GM19372 (cell line): ENCODE measurements around the gene NFATC3.

ENCODE experiments used
- ATAC-seq: cut with Tn5 transposase; IDR thresholded peaks from one replicate; pipeline ENCODE4 v1.9.1; 2021; ENCODE audit warnings: mild to moderate bottlenecking, low read depth, moderate library complexity; ENCODE audit not compliant: unreplicated experiment

The NFATC3 gene

DNA sequence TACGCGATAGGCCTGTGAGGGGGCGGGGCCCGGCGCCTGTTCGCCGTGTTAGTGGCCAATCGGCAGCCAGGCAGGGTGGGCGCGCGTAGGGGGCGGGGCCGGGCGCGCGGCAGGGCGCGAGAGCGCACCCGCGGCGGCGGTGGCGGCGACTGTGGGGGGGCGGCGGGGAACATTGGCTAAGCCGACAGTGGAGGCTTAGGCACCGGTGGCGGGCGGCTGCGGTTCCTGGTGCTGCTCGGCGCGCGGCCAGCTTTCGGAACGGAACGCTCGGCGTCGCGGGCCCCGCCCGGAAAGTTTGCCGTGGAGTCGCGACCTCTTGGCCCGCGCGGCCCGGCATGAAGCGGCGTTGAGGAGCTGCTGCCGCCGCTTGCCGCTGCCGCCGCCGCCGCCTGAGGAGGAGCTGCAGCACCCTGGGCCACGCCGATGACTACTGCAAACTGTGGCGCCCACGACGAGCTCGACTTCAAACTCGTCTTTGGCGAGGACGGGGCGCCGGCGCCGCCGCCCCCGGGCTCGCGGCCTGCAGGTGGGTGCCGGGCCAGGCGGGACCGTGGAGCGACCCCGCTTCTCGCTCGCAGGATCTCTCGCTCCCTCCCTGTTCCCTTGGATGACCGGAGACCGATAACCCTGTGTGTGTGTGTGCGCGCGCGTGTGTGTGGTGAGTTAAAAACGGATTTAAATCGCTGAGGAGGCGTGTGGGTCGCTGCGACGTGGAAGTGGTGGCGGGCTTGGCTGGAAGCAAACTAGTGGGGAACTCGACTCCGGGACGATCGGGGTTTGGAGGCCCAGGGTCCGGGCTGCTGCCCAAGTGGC, at the start of gene NFATC3:
Gene NFATC3, plus strand, starts transcription at position 112 of the 813 bp plus-strand sequence. Its CDS starts 312 bp downstream, at position 424.
- ATAC-seq = peak; percentile 58

DNA sequence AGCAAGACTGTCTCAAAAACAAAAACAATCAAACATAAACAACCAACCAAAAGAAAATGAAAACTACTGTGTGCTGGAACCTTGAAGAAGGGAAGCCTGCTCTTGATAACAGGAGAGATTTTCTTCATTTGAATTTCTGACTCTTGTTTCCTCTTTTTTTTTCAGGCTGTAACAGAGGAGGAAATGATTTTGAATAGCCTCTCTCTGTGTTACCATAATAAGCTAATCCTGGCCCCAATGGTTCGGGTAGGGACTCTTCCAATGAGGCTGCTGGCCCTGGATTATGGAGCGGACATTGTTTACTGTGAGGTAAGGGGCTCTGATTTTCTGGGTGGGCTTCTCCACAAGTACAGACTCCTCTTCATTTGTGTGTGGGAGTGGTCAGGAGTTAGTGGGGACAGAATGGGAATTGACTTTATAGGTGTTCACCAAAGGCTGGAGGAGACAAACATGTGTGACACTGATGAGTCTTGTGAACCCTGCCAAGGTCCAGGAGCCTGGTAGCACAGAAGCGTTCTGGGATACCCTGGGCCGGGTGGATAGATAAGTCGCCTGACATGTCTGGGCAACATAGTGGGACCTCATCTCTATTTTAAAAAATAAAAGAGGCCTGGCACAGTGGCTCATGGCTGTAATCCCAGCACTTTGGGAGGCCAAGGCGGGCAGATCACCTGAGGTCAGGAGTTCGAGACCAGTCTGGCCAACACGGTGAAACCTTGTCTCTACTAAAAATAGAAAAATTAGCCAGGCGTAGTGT, 47.2 kb upstream of the NFATC3 start:
- no peak for ATAC-seq

DNA sequence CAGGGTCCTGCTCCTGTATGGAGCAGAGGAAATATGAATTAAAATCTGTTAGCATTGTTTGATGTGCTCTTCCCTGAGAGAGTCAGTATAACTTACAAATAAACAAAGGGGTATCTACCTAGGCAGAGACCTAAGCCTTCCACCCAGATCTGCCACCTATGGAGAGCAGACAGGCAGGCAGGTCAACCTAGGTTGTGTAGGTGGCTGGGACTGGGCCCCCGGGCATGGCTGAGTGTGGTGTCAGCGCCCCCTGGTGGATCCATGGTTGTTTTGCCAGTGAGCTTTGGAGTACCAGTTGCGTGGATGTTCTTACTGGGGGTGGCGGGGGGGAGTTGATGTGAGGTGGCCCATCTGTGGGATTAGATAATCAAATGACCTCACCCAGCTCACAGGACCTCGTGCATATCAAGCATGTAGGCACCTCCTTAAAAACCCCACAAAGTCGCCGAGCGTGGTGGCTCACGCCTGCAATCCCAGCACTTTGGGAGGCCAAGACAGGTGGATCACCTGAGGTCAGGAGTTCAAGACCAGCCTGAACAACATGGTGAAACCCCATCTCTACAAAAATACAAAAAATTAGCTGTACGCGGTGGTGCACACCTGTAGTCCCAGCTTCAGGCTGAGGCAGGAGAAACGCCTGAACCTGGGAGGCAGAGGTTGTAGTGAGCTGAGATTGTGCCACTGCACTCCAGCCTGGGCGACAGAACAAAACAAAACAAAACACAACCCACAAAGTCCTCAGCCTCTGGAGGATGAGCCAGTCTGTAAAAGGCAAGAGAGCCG, 44.5 kb upstream of the NFATC3 start:
- ATAC-seq = no peak

DNA sequence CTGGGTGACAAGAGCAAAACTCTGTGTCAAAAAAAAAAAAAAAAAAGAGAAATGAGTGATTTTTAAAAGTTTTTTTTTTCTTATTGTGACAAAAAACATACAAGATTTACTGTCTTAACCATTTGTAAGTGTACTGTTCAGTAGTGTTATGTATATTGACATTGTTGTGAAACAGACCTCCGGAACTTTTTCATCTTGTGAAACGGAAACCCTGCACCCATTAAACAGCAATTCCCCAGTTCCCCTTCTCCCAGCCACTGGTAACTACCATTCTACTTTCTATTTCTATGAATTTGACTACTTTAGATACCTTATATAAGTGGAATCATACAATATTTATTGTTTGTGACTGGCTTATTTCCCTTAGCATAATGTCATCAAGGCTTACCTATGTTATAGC, 43.4 kb upstream of the NFATC3 start:
- ATAC-seq = no peak

DNA sequence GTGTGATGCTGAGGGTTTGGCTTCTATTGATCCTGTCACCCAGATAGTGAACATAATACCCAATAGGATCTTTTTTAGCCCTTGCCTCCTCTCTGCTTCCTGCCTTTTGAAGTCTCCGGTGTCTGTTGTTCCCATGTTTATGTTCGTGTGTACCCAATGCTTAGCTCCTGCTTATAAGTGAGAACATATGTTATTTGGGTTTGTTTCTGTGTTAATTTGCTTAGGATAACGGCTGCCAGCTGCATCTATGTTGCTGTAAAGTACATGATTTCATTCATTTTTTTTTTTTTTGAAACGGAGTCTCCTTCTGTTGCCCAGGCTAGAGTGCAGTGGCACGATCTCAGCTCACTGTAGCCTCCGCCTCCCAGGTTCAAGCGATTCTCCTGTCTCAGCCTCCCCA, 39.1 kb upstream of the NFATC3 start:
- no peak for ATAC-seq

DNA sequence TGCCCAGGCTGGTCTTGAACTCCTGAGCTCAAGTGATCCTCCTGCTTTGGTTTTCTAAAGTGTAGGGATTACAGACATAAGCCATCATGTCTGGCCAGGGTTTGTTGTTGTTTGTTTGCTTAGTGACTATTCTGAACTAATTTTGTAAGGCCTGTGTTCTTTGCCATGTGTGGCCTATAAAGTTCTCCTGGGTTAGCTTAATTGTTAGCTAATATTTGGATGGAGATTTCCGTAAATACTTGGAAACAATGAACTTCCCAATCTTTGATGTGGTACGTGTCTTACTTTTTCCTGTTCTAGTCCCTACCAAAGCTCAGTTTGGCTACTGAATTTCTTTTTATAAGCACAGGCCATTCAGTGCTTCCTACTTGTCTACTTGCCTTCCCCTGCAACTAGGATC, 37.2 kb upstream of the NFATC3 start:
- ATAC-seq = no peak

DNA sequence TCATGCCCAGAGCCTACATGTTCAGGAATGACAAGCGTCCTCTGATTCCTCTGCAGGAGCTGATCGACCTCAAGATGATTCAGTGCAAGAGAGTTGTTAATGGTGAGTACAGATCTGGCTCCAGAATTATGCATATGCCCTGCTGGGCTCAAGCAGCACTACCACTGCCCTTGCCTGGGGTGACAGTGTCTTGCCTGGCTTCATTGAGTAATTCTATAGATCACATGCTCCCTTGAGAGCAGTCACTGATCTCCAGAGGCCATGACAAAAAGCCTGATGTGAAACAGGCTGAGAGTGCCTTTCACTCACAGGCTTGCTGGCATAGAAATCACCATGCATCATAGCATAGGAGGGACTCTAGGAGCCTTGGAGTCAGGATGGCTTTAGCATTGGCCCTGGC, 35.7 kb upstream of the NFATC3 start:
- no peak for ATAC-seq

DNA sequence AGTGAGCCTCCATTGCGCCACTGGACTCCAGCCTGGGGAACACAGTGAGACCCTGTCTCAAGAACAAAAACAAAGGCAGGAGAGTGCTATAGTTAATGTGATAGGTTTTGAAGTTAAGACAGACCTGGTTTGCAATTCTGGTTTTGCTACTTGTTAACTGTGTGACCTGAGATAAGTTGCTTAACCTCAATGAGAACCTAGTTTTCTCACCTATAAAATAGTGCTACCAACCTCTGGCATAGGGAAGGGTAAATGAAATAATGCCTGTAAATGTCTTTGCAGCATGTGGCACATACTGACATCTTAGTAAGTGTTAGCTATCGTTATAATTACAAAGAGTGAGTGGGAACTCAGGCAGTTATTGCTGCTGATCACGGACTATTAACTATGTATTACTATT, 29.8 kb upstream of the NFATC3 start:
- no peak for ATAC-seq

DNA sequence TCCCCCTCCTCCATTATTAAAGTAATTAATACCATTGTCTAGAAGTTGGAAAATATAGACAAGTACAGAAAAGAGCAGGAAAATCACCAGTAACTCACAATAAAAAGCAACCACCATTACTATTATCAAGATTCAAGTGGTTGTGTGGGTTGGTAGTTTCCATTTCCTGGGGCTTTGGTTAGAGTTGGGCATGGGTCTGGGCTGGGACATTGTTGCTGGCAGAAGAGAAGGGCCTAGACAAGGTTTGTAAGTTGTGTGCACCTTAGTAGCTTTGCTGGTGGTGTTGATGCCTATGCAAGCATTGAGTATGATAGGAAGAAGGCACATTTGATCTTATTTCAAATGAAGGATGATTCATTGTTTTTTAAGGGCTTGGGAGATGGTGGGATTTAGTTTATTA, 25.4 kb upstream of the NFATC3 start:
- no peak for ATAC-seq

DNA sequence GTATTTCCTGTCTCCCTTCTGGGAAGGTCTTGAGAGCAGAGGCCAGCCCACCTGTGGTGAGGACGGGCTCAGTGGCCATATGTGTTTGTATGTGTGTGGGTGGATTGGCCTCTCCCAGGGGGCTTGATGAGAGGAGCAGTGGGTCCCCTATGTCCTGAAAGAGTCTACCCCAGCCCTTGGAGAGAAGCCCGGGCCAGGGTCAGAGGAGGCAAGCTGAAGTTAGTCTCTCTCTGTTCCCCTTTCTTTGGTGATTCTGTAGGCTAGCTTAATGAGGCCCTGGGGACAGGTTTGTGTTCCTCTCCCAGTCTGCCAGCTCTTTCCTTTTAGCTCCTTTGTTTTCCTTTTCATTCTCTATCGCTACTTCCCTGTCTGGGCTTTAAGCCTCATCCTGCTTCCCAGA, 23.8 kb upstream of the NFATC3 start:
- ATAC-seq = no peak

DNA sequence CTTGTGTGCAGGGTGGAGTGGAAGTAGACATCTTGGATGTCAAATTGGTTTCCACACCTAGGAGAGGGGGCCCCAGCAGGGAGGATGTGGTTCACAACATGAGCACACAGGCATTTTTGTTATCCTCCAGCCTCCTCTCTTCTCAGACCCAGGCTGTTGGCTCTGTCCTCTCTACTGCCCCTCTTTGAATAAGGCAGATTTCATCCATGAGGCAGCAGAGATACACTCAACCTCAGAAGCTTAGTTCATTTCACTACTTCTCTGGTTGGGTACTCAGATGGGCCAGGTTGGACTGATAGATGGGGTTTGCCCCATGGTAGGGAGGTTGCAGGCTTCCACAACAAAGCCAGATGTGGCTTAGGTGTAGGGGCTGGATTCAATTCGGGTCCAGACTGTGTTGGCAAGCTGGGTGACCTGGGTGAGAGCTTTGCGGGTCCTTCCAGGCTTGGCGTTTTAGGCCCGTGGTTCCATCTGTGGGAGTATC, 22.2 kb upstream of the NFATC3 start:
- no peak for ATAC-seq

DNA sequence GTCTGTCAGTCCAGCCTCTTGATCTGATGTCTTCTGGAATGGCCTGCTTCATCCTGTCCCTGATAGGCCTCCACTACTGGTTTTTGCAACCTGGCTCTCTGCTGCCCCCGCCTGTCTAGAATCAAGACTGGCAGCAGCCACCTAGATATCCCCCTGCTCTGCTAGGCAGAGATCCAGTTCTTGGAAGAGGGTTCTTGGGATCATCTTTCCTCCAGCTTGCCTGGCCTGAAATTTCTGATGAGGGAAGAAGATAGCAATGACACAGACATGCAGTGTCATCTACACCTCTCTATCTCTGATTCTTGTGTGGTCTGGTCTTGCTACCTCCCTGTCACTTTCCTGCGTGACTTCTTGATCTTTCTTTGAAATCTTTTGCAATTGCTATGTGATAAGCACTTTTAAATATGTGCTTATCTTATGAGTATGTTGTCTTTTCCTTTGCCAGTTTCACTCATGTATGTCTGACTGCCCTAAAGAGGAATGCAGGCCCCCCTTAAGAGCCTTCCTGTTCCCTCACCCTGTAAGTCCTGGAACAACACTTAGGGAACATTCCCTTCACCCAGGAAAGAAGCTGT, 20.3 kb upstream of the NFATC3 start:
- ATAC-seq = no peak

DNA sequence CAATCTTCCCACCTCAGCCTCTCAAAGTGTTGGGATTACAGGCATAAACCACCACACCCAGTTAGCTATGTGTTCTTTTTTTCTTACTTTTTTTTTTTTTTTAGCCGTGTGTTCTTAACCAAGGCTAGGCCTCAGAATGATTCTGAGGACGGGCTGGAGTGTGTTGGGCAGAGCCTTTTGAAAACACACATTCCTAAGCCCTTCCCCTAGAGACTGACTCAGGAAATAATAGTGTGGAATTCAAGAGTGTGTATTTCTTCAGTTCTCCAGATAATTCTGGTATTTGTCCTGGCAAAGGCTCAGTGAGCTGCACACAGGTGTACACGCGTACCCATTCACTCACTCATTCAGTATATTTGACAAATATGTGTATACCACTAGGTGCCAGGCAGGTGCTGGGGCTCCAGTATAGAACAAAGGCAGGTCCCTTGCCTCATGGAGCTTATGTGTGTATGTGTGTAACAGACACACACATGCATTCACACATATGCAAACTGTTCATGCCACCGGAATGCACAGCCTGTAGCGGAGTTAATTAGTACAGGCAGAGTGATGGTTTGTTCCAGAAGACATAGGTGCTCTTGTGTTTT, 19.4 kb upstream of the NFATC3 start:
- no peak for ATAC-seq

DNA sequence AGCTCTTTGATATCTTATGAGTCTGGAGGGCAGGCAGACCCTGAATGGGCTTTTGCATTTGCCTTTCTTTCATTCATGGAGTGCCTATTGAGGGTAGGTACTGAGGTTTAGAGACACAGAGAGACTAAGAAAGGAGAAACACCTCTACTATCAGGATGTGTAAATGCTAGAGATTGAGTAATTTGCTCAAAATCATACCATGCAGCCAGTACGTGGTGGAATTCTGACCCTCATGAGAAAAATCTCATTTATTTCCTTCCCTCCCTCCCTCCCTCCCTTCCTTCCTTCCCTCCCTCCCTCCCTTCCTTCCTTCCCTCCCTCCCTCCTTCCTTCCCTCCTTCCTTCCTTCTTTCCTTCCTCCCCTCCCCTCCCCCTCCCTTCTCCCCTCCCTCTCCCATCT, 18.4 kb upstream of the NFATC3 start:
- ATAC-seq = no peak

DNA sequence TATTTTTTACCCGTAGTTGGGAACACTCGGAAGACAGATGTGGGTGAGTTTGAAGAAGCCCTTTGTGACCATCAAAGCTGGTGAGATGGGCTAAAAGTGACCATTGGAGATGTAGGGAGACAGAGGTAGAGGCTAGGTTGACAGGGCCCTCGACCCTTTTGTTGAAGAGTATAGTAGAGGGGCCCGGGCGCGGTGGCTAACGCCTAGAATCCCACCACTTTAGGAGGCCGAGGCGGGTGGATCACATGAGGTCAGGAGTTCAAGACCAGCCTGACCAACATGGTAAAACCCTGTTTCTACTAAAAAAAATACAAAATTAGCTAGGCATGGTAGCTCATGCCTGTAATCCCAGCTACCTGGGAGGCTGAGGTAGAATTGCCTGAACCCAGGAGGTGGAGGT, 16.2 kb upstream of the NFATC3 start:
- no peak for ATAC-seq

DNA sequence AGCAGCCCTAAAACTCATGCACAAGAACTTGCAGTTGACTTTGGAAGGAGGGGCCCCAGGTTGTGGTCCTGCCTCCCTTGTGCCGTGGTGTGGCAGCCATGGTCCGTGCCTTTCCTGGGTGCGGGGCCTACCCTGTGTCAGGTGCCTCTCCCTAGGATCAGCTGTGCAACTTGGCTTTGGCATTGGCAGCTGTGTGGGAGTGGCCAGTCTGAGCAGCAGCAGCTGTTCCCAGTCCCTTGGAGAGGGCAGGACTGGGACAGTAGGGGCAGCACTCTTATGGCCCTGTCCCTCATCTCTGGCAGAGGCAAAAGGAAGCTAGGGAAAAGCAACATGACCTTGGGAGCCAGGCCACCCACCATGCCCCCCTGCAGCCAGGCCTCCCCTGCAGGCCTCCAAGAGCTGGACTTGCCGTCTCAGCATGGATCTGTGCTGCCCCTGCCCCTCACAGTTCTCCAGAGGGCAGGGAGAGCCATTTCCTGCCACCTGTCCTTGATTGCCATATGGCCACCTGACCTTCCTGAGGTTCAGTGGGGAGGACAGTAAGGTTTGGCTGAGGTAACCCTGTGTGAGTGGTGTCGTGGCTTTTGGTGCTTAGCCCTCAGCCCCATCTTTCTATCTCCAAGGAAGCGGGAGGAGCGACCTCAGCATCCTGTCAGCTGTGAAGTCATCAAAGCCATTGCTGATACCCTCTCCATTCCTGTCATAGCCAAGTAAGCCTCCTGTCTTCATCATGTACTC, 15.5 kb upstream of the NFATC3 start:
- ATAC-seq = no peak

DNA sequence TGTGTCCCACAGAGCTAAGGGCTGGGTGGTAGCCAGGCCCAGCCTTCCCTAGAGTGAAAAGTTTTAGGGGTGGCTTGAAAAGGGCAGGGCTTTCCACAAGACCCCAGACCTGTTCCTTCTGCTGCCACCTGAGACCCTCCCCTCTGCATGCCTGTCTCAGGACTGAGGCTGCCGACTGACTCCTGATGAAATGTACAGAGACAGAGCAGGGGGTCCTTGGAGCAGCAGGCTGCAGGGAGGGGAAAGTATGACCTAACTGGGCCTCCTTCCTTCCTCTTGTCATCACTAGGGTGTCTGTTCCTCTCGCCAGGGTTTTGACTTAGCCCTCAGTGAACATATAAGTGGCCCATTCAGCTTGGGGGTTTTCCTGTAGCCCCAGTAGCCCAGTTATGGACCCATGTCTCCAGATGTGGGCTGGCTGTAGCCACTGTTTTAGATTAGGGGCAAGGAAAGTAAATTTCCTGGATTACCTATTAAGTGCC, 14.9 kb upstream of the NFATC3 start:
- ATAC-seq = no peak

DNA sequence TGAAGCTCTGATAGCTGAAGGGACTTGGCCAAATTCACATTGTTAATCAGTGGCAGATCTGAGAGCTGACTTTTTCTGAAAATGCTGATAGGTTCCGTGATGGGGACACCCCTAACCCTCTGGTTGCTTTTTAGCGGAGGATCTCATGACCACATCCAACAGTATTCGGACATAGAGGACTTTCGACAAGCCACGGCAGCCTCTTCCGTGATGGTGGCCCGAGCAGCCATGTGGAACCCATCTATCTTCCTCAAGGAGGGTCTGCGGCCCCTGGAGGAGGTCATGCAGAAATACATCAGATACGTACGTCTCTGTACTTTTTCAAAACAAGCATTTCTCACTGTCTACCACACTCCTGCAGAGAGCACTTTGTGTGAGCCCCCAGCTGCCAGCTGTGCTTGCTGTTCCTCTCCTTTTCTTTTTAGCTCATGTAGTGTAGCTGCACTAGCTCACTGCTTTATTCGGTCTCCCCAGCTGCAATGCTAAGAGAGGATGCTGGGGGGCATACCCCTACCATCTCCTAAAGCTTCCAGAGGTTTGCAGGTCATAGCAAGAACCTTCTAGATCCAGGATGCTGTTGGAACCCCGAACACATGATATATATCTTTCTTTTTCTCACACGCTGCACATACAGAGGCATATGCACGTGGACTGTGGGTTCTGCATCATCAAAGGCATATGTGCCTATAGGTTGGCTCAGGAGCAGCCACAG, 14.2 kb upstream of the NFATC3 start:
- no peak for ATAC-seq

DNA sequence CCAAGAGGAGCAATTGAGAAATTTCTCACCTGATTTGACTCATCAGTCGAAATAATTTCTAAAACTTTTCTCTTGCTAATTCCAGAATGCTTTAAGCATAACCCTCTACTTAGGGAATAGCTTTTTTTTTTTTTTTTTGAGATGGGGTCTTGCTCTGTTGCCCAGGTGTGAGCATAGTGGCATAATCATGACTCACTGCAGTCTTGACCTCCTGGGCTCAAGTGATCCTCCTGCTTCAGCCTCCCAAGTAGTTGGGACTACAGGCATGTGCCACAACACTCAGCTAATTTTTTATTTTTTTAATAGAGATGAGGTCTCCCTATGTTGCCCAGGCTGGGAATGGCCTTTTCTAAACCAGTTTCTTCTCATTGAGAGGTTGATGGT, 13.7 kb upstream of the NFATC3 start:
- no peak for ATAC-seq
